Measurements from ENCODE around the gene SBDS.
"Not testable (repeated sequence)": the region's sequence is repeated elsewhere in the genome, so short reads cannot be mapped to it uniquely, and the experiment has no call there.

GRCh38 chr7:67031685-67032084 is 36.3 kb upstream of the SBDS start:
- not testable (repeated sequence) for TF ChIP-seq EP300 (IDR thresholded peaks at IDR 0.05); RFX5 (IDR thresholded peaks at IDR 0.05); ZFP36 (IDR thresholded peaks at IDR 0.05; ENCODE audit: borderline replicate concordance, partially characterized antibody); CEBPB (IDR thresholded peaks at IDR 0.05); PBX3 (IDR thresholded peaks at IDR 0.05); NR3C1 (IDR thresholded peaks at IDR 0.05)
- TF ChIP-seq, protein P1, sequence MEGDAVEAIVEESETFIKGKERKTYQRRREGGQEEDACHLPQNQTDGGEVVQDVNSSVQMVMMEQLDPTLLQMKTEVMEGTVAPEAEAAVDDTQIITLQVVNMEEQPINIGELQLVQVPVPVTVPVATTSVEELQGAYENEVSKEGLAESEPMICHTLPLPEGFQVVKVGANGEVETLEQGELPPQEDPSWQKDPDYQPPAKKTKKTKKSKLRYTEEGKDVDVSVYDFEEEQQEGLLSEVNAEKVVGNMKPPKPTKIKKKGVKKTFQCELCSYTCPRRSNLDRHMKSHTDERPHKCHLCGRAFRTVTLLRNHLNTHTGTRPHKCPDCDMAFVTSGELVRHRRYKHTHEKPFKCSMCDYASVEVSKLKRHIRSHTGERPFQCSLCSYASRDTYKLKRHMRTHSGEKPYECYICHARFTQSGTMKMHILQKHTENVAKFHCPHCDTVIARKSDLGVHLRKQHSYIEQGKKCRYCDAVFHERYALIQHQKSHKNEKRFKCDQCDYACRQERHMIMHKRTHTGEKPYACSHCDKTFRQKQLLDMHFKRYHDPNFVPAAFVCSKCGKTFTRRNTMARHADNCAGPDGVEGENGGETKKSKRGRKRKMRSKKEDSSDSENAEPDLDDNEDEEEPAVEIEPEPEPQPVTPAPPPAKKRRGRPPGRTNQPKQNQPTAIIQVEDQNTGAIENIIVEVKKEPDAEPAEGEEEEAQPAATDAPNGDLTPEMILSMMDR (IDR thresholded peaks at IDR 0.05): not testable (repeated sequence)

All from A549 (cell line).